Trophoblast cell (in vitro differentiated cells and primary cell): ENCODE results near the gene ADAMTSL2.
A peak's percentile ranks its signal among the peaks of the same experiment; 100 is the strongest.

Source experiments
- DNase-seq, 2 donors: peaks; one replicate each; pipeline ENCODE4 v3.0.0-alpha.2; 2016
- H2AFZ ChIP-seq: 2 replicates; pipeline ENCODE4 v1.6.1; 2013; ENCODE audit warnings: low read length, moderate library complexity, mild to moderate bottlenecking; ENCODE audit not compliant: insufficient read depth, poor library complexity
- H2AK5ac ChIP-seq: 2 replicates; pipeline ENCODE4 v1.6.1; 2013; ENCODE audit warnings: mild to moderate bottlenecking, low read length
- H2BK120ac ChIP-seq: 2 replicates; pipeline ENCODE4 v1.6.1; 2013; ENCODE audit warnings: low read length, mild to moderate bottlenecking, moderate library complexity; ENCODE audit not compliant: insufficient read depth, poor library complexity
- H2BK12ac ChIP-seq: 2 replicates; pipeline ENCODE4 v1.6.1; 2013; ENCODE audit warnings: mild to moderate bottlenecking, low read length, moderate library complexity
- H2BK5ac ChIP-seq: 2 replicates; pipeline ENCODE4 v1.6.1; 2013; ENCODE audit warnings: low read length, low read depth, moderate library complexity, mild to moderate bottlenecking; ENCODE audit not compliant: poor library complexity
- H3K14ac ChIP-seq: 2 replicates; pipeline ENCODE4 v1.6.1; 2013; ENCODE audit warnings: mild to moderate bottlenecking, low read length
- H3K18ac ChIP-seq: 2 replicates; pipeline ENCODE4 v1.6.1; 2013; ENCODE audit warnings: mild to moderate bottlenecking, low read length
- H3K23ac ChIP-seq: 2 replicates; pipeline ENCODE4 v1.6.1; 2013; ENCODE audit warnings: low read length
- H3K27ac ChIP-seq: 2 replicates; pipeline ENCODE4 v1.5.1; 2013; ENCODE audit warnings: low read depth, mild to moderate bottlenecking, inconsistent platforms, low read length, moderate library complexity
- H3K27me3 ChIP-seq: 2 replicates; pipeline ENCODE4 v1.6.1; 2013; ENCODE audit warnings: inconsistent platforms, mild to moderate bottlenecking, low read length, moderate library complexity; ENCODE audit not compliant: insufficient read depth
- H3K36me3 ChIP-seq, 2 experiments: 1 replicate in 1 of 2; 2 replicates in 1 of 2; pipeline ENCODE4 v1.6.1; 2013; ENCODE audit warnings: low read length in 2 of 2, mild to moderate bottlenecking in 2 of 2, moderate library complexity in 1 of 2; ENCODE audit not compliant: insufficient read depth in 2 of 2, control insufficient read depth in 1 of 2
- H3K4ac ChIP-seq: 2 replicates; pipeline ENCODE4 v1.6.1; 2013; ENCODE audit warnings: low read depth, mild to moderate bottlenecking, low read length, moderate library complexity
- H3K4me1 ChIP-seq, 2 experiments: 1 replicate in 1 of 2; 2 replicates in 1 of 2; pipeline ENCODE4 v1.6.1; 2013; ENCODE audit warnings: low read length in 2 of 2, mild to moderate bottlenecking in 2 of 2, moderate library complexity in 1 of 2; ENCODE audit not compliant: insufficient read depth in 2 of 2, control insufficient read depth in 1 of 2
- H3K4me2 ChIP-seq: 2 replicates; pipeline ENCODE4 v1.6.1; 2013; ENCODE audit warnings: inconsistent platforms, mild to moderate bottlenecking, low read length, moderate library complexity
- H3K4me3 ChIP-seq: 2 replicates; pipeline ENCODE4 v1.5.1; 2013; ENCODE audit warnings: mild to moderate bottlenecking, low read depth, low read length, inconsistent platforms
- H3K79me1 ChIP-seq: one replicate; pipeline ENCODE4 v1.6.1; 2013; ENCODE audit warnings: low read length
- H3K79me2 ChIP-seq: 2 replicates; pipeline ENCODE4 v1.6.1; 2013; ENCODE audit warnings: low read length, mild to moderate bottlenecking; ENCODE audit not compliant: control insufficient read depth, insufficient read depth, poor library complexity
- H3K9ac ChIP-seq: 2 replicates; pipeline ENCODE4 v1.6.1; 2013; ENCODE audit warnings: mild to moderate bottlenecking, low read length
- H3K9me3 ChIP-seq: 2 replicates; pipeline ENCODE4 v1.6.1; 2013; ENCODE audit warnings: low read depth, mild to moderate bottlenecking, control low read depth, inconsistent platforms, low read length; ENCODE audit not compliant: insufficient read depth
- H4K12ac ChIP-seq: 2 replicates; pipeline ENCODE4 v1.6.1; 2013; ENCODE audit warnings: low read depth, mild to moderate bottlenecking, low read length, moderate library complexity
- H4K8ac ChIP-seq: 2 replicates; pipeline ENCODE4 v1.6.1; 2013; ENCODE audit warnings: low read depth, mild to moderate bottlenecking, low read length, moderate library complexity
- H4K91ac ChIP-seq: one replicate; pipeline ENCODE4 v1.6.1; 2013; ENCODE audit warnings: low read depth, mild to moderate bottlenecking, low read length, moderate library complexity
- WGBS: extraction: QIAGEN DNeasy Blood & Tissue Kit; methylation state at CpG from one replicate; pipeline ENCODE4 v1.1.7; 2013; ENCODE audit warnings: missing lambda C conversion rate; ENCODE audit not compliant: insufficient read length, insufficient coverage; ENCODE audit errors: extremely low coverage; 5-methylcytosine and 5-hydroxymethylcytosine counted together

ADAMTSL2 gene

DNA sequence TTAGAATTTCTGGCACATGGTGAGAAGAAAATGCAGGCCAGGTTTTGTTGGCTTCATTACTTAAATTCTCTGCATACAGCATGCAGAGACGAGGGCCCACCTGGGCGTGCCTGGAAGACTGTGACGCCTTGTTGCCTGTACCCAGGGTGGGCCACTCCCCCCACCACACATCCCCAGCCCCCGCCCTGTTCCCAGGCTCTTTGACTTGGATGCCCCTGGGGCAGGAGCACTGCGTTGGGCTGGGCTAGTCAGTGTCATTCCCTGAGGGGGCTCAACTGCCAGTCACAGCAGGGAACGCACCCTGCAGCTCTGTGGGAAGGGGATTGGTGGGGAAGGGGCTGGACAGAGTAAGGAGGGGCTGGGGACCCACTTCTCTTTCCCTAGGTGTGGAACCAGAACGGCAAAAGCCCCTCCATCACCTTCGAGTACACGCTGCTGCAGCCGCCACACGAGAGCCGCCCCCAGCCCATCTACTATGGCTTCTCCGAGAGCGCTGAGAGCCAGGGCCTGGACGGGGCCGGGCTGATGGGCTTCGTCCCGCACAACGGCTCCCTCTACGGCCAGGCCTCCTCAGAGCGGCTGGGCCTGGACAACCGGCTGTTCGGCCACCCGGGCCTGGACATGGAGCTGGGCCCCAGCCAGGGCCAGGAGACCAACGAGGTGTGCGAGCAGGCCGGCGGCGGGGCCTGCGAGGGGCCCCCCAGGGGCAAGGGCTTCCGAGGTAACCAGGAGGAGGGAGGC lies 19.6 kb downstream of the ADAMTSL2 start:
- peaks cover 7 to 18% of the 10 kb centered on the region in 2 experiments for H3K36me3 ChIP-seq
- H3K23ac ChIP-seq, result no peak overlapping the region
- H4K91ac ChIP-seq, result peak overlapping the region; percentile 7
- no peak for DNase-seq
- no CpG with 5 or more reads among the region's 31 CpGs for WGBS
- H3K9ac ChIP-seq, result no peak overlapping the region
- H2AK5ac ChIP-seq, result no peak overlapping the region
- no peak overlapping the region for H2BK5ac ChIP-seq
- no peak overlapping the region for H2BK12ac ChIP-seq
- H3K4me2 ChIP-seq, result no peak overlapping the region
- H3K4ac ChIP-seq, result no peak overlapping the region
- H3K79me2 ChIP-seq, result peaks cover 2% of the 10 kb centered on the region
- H3K14ac ChIP-seq, result no peak overlapping the region
- H4K8ac ChIP-seq, result no peak overlapping the region
- H3K27me3 ChIP-seq, result no peaks in the 10 kb centered on the region
- no peak overlapping the region for H2BK120ac ChIP-seq
- peaks cover 31 to 35% of the 10 kb centered on the region in 2 experiments for H3K4me1 ChIP-seq
- H3K18ac ChIP-seq, result no peak overlapping the region
- peaks cover 6% of the 10 kb centered on the region for H3K9me3 ChIP-seq
- no peak overlapping the region for H3K4me3 ChIP-seq
- no peak overlapping the region for H2AFZ ChIP-seq
- no peak overlapping the region for H3K27ac ChIP-seq
- no peak overlapping the region for H4K12ac ChIP-seq
- H3K79me1 ChIP-seq, result peaks cover 9% of the 10 kb centered on the region

DNA sequence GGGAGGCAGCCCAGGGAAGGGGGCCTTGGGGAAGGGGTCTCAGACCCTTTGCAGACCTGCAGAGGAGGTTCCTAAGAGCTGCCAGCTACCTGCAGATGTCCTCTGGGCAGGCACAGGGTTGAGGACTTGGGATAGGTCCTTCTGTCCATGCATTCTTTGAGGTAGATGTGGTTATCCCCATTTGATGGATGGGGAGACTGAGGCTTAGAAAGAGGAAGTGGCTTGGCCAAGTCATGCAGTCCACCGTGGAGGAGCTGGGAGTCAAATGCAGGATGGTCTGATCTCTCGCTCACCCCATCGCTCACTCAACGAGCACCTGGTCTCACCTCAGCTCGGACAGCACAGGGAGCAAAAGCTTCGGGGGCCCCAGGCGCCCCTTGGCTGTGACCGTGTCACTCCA lies 20.2 kb downstream of the ADAMTSL2 start:
- Histone ChIP-seq H2BK12ac (no peak overlapping the region), H4K8ac (no peak overlapping the region), H4K12ac (no peak overlapping the region), H3K9me3 (peaks cover 4% of the 10 kb centered on the region), H3K27me3 (no peaks in the 10 kb centered on the region), H2BK120ac (no peak overlapping the region), H2AK5ac (no peak overlapping the region), H3K4ac (no peak overlapping the region), H3K14ac (no peak overlapping the region), H2AFZ (no peak overlapping the region), H3K4me1 (peaks cover 31 to 35% of the 10 kb centered on the region in 2 experiments), H3K4me3 (no peak overlapping the region), H3K36me3 (peaks cover 5 to 18% of the 10 kb centered on the region in 2 experiments), H3K23ac (no peak overlapping the region), H3K79me2 (peaks cover 2% of the 10 kb centered on the region), H3K4me2 (no peak overlapping the region), H3K9ac (no peak overlapping the region), H3K79me1 (peaks cover 12% of the 10 kb centered on the region), H3K18ac (no peak overlapping the region), H4K91ac (peak overlapping the region; percentile 7), H3K27ac (no peak overlapping the region), H2BK5ac (no peak overlapping the region)
- no peak for DNase-seq
- no CpG with 5 or more reads among the region's 8 CpGs for WGBS

DNA sequence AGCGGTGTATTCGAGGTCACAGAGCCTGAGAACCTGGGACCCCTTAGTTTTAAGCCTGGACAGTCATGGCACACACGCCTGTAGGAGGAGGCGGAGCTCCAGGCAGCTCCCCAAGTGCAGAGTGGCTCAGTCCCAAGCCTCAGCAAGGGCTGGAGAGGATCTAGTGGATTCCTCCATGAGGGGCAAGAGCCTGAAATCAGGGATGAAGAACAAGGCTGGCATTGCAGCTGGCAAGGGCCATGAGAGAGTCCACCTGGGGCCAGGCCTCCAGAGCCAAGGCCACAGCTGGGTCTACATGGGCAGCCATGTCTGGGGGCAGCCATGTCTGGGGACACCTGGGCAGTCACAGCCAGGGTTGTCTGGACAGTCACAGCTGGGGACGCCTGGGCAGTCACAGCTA lies 21.9 kb downstream of the ADAMTSL2 start:
- Histone ChIP-seq H3K79me2 (peaks cover 2% of the 10 kb centered on the region), H4K91ac (peak overlapping the region; percentile 88), H3K18ac (peak overlapping the region; percentile 19), H2BK12ac (peak overlapping the region; percentile 2), H4K8ac (no peak overlapping the region), H2AK5ac (no peak overlapping the region), H3K14ac (peak overlapping the region; percentile 48), H3K23ac (no peak overlapping the region), H3K4me3 (no peak overlapping the region), H3K4me1 (peaks cover 31 to 35% of the 10 kb centered on the region in 2 experiments), H3K9ac (no peak overlapping the region), H3K9me3 (peaks cover 2% of the 10 kb centered on the region), H2BK120ac (peak overlapping the region; percentile 18), H3K27ac (no peak overlapping the region), H4K12ac (no peak overlapping the region), H3K79me1 (peaks cover 13% of the 10 kb centered on the region), H2AFZ (no peak overlapping the region), H3K4me2 (no peak overlapping the region), H2BK5ac (peak overlapping the region; percentile 26), H3K36me3 (peaks cover 5 to 25% of the 10 kb centered on the region in 2 experiments), H3K27me3 (no peaks in the 10 kb centered on the region), H3K4ac (no peak overlapping the region)
- no CpG with 5 or more reads among the region's 5 CpGs for WGBS
- no peak for DNase-seq

DNA sequence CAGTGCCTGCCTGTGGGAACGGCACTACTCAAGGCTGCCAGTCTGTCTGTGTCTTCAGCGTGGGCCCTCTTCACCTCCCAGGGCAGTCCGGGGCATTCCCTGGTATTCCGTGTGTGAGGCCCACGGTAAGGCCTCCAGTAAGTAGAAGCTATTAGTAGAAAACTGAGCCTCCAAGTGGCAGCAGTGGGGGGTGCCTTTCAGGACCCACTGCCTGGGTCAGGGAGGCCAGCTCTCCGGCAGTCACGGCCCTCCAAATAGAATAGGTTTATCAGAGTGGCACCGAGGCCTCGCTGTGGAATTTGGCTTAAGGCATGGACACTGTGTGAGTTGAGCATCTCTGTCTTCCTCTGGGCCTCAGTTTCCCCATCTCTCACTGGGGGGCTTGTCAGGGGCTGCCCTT lies 23.1 kb downstream of the ADAMTSL2 start:
- peaks cover 13% of the 10 kb centered on the region for H3K79me1 ChIP-seq
- no peak overlapping the region for H3K9ac ChIP-seq
- H2AFZ ChIP-seq, result peak overlapping the region; percentile 28
- no peak for DNase-seq
- peak overlapping the region; percentile 68 for H3K27ac ChIP-seq
- H3K4me2 ChIP-seq, result peak overlapping the region; percentile 22
- H3K4me3 ChIP-seq, result no peak overlapping the region
- peak overlapping the region; percentile 78 for H2BK12ac ChIP-seq
- no CpG with 5 or more reads among the region's 9 CpGs for WGBS
- peak overlapping the region; percentile 15 for H3K4ac ChIP-seq
- peaks cover 2% of the 10 kb centered on the region for H3K9me3 ChIP-seq
- H2BK5ac ChIP-seq, result peak overlapping the region; percentile 58
- peaks cover 5 to 25% of the 10 kb centered on the region in 2 experiments for H3K36me3 ChIP-seq
- peaks cover 26 to 32% of the 10 kb centered on the region in 2 experiments for H3K4me1 ChIP-seq
- peak overlapping the region; percentile 11 for H4K8ac ChIP-seq
- peak overlapping the region; percentile 88 for H4K91ac ChIP-seq
- no peak overlapping the region for H3K23ac ChIP-seq
- H3K14ac ChIP-seq, result peak overlapping the region; percentile 55
- peak overlapping the region; percentile 64 for H2AK5ac ChIP-seq
- peak overlapping the region; percentile 82 for H2BK120ac ChIP-seq
- peak overlapping the region; percentile 60 for H3K18ac ChIP-seq
- no peaks in the 10 kb centered on the region for H3K27me3 ChIP-seq
- peak overlapping the region; percentile 9 for H4K12ac ChIP-seq
- peaks cover 2% of the 10 kb centered on the region for H3K79me2 ChIP-seq
